Prostate gland (tissue), 2 donors: ENCODE results near the gene PRKCQ. TPM values are rescaled to one million over a fixed set of nuclear protein-coding genes. Genes with fewer than 3 reads are reported as not detected.

Experiments
- DNase-seq: peaks from one replicate; pipeline ENCODE4 v3.0.0-alpha.2; 2019; ENCODE audit warnings: low spot score
- H3K27ac ChIP-seq, 2 donors: fragments of 200-600 bp; sonication (generic); 2 replicates each; pipeline ENCODE4 v1.5.1; 2017 to 2019
- H3K27me3 ChIP-seq: fragments of 200-600 bp; sonication (generic); replicated peaks from 2 replicates; pipeline ENCODE4 v1.5.1; 2019; ENCODE audit not compliant: insufficient read depth
- H3K36me3 ChIP-seq, 2 donors: fragments of 200-600 bp; sonication (generic); 1 replicate in 1 of 2; 2 replicates in 1 of 2; pipeline versions ENCODE4 v1.5.1 to v1.8.1; 2017 to 2019
- H3K4me1 ChIP-seq: fragments of 200-600 bp; sonication (generic); replicated peaks from 2 replicates; pipeline ENCODE4 v1.5.1; 2019
- H3K4me3 ChIP-seq, 2 donors: fragments of 200-600 bp; sonication (generic); 2 replicates each; pipeline ENCODE4 v1.5.1; 2017 to 2019
- H3K9me3 ChIP-seq: fragments of 200-600 bp; sonication (generic); 2 replicates; pipeline ENCODE4 v1.5.1; 2017
- CTCF ChIP-seq, 4 experiments: fragments of 200-600 bp in 2 of 4; fragments of 450-650 bp in 2 of 4; sonication (generic) in 2 of 4; IDR thresholded peaks; 1 replicate in 3 of 4; 2 replicates in 1 of 4; pipeline ENCODE4 v1.5.1; 2016 to 2019; ENCODE audit warnings: antibody characterized with exemption in 4 of 4, mild to moderate bottlenecking in 2 of 4, moderate library complexity in 2 of 4
- POLR2A ChIP-seq: fragments of 450-650 bp; IDR thresholded peaks from one replicate; pipeline ENCODE4 v1.6.1; 2016; ENCODE audit warnings: antibody characterized with exemption, mild to moderate bottlenecking
- POLR2AphosphoS5 ChIP-seq: sonication (generic); formaldehyde crosslinking; IDR thresholded peaks from one replicate; pipeline ENCODE4 v1.6.1; 2017; ENCODE audit warnings: antibody characterized with exemption
- WGBS: methylation state at CpG from one replicate; pipeline ENCODE4 v1.1.5; 2018; 5-methylcytosine and 5-hydroxymethylcytosine counted together
- intact Hi-C: fragments of 100-400 bp; cut with DNase I; formaldehyde crosslinking; loops from one replicate; pipeline ENCODE4 v1.14.2; 2022
- total RNA-seq, 2 donors: library from RNA; depleted of rRNA; stranded (reverse); fragments of >200 nt; gene quantifications; one replicate each; pipeline ENCODE4 v1.1.0, GENCODE V29; 2016

The PRKCQ gene
- total RNA-seq, 2 donors from 2014 or later = 0.87 to 1.4 TPM

GRCh38 chr10:6535156-6535764 is 44.8 kb downstream of the PRKCQ start:
- no peaks in the 10 kb centered on the region for H3K27me3 ChIP-seq
- WGBS = 94% methylated on average over 11 of the region's 11 CpGs
- H3K4me3 ChIP-seq = no peak overlapping the region
- no peak for TF ChIP-seq POLR2A
- TF ChIP-seq CTCF (IDR thresholded peaks at IDR 0.05) = no peak
- no peak for TF ChIP-seq POLR2AphosphoS5
- H3K9me3 ChIP-seq = no peaks in the 10 kb centered on the region
- intact Hi-C loops = no loop called here
- no peak overlapping the region for H3K27ac ChIP-seq
- DNase-seq = no peak
- no peaks in the 10 kb centered on the region for H3K4me1 ChIP-seq
- no peaks in the 10 kb centered on the region for H3K36me3 ChIP-seq

GRCh38 chr10:6532321-6532720 is 47.8 kb downstream of the PRKCQ start:
- intact Hi-C loops = no loop called here
- no peak for TF ChIP-seq POLR2A
- no peak for TF ChIP-seq POLR2AphosphoS5
- no peak for TF ChIP-seq CTCF (IDR thresholded peaks at IDR 0.05)
- Histone ChIP-seq H3K27me3 (no peaks in the 10 kb centered on the region), H3K9me3 (no peaks in the 10 kb centered on the region), H3K27ac (no peak overlapping the region), H3K36me3 (no peaks in the 10 kb centered on the region), H3K4me3 (no peak overlapping the region), H3K4me1 (no peaks in the 10 kb centered on the region)
- DNase-seq = no peak
- 94% methylated on average over 5 of the region's 5 CpGs for WGBS

- Histone ChIP-seq H3K36me3 (no peaks in the 10 kb centered on the region), H3K9me3 (no peaks in the 10 kb centered on the region), H3K27me3 (no peaks in the 10 kb centered on the region), H3K4me3 (no peak overlapping the region), H3K4me1 (no peaks in the 10 kb centered on the region), H3K27ac (no peak overlapping the region)
- intact Hi-C loops = no loop called here
- WGBS = 81% methylated on average over 4 of the region's 4 CpGs
- DNase-seq = no peak
- TF ChIP-seq CTCF (IDR thresholded peaks at IDR 0.05) (no peak), POLR2AphosphoS5 (no peak), POLR2A (no peak)
Observed at GRCh38 chr10:6530966-6531365, 49.1 kb downstream of the PRKCQ start.

- Histone ChIP-seq H3K27me3 (no peaks in the 10 kb centered on the region), H3K4me3 (no peak overlapping the region), H3K4me1 (no peaks in the 10 kb centered on the region), H3K9me3 (no peaks in the 10 kb centered on the region), H3K27ac (no peak overlapping the region), H3K36me3 (no peaks in the 10 kb centered on the region)
- no peak for DNase-seq
- WGBS = 80% methylated on average over 18 of the region's 18 CpGs
- intact Hi-C loops = no loop called here
- no peak for TF ChIP-seq CTCF (IDR thresholded peaks at IDR 0.05)
Observed at GRCh38 chr10:6530211-6530840, 49.8 kb downstream of the PRKCQ start.

- no peak for DNase-seq
- TF ChIP-seq POLR2A (no peak), CTCF (IDR thresholded peaks at IDR 0.05) (no peak), POLR2AphosphoS5 (no peak)
Observed at GRCh38 chr10:6528198-6528950, 51.7 kb downstream of the PRKCQ start.

More at GRCh38 chr10:6528198-6528950, 51.7 kb downstream of the PRKCQ start:
- H3K36me3 ChIP-seq = no peaks in the 10 kb centered on the region
- no peak overlapping the region for H3K27ac ChIP-seq
- 85% methylated on average over 12 of the region's 12 CpGs for WGBS
- no peaks in the 10 kb centered on the region for H3K4me1 ChIP-seq
- H3K4me3 ChIP-seq = no peak overlapping the region
- no peaks in the 10 kb centered on the region for H3K27me3 ChIP-seq
- no peaks in the 10 kb centered on the region for H3K9me3 ChIP-seq
- intact Hi-C loops = no loop called here
